ENCODE data around the gene NUDT14.

The NUDT14 gene

GRCh38 chr14:105196265-105196960 is 15.3 kb upstream of the NUDT14 start:
- no peak for DNase-seq

- DNase-seq: no peak
Measured at GRCh38 chr14:105195522-105196264, 14.6 kb upstream of the NUDT14 start.

DNA sequence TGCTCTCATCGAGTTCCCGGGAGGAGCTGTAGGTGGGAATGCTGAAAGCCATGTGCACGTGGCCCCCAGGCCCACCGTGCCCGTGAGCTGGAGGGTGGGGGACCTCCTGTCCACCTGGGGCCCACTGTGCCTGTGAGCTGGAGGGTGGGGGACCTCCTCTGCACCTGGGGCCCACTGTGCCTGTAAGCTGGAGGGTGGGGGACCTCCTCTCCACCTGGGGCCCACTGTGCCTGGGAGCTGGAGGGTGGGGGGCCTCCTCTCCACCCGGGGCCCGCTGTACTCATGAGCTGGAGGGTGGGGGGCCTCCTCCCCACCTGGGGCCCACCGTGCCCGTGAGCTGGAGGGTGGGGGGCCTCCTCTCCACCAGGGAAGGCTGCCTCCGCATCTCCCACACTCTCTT is 13.9 kb upstream of the NUDT14 start:
- DNase-seq: no peak

- DNase-seq: no peak
Measured at GRCh38 chr14:105193916-105194782, 13.0 kb upstream of the NUDT14 start.

DNA sequence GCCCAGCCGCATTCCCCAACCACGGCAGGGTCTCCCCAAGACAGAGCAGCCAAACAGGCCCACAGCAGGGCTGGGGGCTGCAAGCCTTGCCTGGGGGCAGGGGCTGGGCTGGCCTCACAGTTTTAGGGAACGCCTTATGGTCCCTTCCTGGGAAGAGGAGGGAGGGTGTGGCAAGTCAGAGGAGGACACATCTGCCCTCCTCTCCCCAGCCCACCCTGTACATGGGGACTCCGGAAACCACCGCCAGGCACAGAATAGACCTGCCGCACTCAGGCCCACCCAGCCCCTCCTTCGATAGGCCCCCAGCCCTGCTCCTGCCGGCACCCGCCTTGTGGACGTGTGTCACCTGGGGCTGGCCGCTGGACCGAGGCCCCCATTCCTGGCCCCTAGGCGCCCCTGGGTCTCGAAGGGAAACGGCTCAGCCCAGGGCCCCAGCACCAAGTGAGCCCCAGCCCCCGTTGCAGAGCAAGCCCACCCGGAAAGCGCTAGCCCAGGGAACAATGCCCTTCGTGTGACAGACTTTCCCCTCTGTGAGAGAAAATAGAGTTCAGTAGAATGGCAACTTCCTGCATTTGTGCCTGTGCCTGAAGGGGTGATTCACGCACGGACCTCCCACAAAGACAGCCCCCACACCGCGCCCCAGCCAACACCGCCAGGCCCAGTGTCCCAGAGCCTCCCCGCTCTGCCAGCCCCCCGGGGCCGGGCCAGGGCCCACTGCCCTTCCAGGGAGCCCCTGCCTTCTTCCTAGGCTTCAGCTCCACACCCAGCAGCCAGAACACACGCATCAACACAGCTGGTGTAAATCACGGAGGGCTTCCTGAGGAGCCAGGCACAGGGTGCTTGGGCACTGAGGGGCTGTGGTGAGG is 12.0 kb upstream of the NUDT14 start:
- DNase-seq: no peak

GRCh38 chr14:105187935-105188524 is 6.9 kb upstream of the NUDT14 start:
- DNase-seq: no peak

DNA sequence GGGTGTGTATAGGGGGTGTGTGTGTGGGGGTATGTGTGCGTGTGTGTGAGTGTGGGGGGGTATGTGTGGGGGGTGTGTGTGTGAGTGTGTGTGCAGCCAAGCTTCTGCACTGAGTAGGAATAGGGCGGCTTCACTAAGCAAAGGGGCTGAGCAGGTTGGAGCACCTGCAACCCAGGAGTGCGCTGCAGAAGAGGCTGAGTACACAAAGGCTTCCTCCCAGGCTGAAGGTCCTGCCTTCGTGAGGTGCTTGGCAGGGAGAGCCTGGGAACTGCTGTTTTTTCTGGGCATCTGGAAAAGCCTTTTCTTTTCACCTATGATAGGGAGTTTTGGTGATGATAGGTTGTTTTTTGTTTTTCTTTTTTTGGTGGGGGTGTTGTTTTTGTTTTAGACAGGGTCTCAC is 6.0 kb upstream of the NUDT14 start:
- DNase-seq: no peak

DNA sequence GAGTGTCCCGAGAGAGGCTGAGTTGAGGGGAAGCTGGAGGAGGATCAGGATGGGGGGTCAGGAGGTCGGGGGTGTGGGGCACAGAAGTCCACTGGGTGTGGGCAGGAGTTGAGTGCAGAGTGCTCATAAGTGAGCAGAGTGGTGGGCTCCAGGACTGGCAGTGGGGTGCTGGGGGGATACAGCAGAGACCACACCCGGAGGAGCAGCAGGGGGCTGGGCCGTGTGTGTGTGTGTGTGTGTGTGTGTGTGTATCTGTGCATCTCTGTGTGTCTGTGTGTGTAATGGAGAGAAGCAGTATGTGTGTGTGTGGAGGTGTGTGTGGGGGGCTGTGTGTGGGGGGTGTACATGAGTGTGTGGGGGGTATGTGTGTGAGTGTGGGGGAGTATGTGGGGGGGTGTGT is 4.9 kb upstream of the NUDT14 start:
- no peak for DNase-seq

DNA sequence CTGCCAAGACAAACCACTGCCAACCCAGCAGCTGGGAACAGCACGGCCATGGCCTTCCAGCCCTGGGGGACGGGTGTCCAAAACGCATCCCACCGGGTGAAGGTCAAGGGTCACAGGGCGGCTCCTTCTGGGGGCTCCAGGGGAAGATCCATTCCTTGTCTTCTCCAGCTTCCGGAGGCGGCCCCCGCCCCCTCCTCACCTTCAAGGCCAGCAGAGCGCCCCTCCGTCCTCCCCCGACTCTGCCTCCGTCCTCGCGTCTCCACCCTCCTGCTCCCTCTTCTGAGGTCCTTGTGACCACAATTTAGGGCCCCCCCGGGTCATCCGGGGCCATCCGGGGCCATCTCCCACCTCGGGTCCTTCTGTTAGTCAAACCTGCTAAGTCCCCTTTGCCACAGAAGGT is 3.9 kb upstream of the NUDT14 start:
- no peak for DNase-seq

DNA sequence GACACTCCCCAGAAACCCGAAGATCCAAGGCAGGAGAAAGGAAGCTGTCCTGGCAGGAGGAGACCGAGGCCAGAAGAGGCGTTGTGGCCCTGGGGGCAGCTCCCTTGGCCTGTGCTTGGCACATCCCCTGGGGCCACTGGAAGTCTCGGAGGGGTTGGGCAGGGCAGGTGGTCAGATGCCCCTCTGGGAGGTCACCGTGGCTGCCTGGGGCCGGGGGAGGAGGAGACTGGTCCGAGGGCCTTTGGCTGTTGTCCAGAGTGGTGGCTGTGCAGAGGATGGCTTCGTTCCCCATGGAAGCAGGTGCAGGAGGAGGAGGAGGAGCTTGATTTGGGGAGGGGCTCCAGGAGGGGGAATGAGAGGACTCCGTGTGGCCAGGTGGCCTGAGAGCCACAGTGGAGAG is 3.3 kb upstream of the NUDT14 start:
- no peak for DNase-seq

DNA sequence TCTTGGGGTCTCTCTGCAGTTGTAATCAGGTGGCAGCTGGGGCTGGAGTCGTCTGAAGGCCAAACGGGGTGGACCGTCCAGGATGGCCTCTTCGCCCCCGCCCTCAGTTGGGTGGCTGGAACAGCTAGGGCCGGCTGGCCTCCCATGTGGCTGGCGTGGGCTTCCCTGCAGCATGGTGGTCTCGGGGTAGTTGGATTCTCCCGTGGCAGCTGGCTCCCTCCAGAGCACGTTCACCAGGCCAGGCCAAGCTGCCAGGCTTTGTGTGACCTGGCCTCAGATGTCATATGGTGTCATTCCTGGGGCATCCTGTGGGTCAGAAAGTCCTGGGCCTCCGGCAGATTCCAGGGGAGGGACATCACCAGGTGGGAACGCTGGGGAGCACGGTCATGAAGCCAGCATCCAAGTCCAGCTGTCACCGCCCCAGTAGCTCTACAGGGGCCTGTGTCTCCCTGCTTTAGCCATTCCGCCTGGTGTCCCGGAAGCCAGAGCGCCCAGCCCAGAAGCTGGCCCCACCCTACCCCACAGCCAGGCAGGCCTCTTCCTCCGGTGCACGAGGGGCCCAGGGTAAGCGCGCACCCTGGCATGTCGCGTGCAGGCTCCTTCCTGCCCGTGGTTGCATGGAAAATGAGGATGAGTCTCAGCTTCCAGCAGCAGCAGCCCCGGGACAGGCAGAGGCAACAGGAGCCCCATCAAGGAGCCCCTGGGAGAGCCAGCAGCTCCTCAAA is 1.3 kb upstream of the NUDT14 start:
- DNase-seq: no peak

DNA sequence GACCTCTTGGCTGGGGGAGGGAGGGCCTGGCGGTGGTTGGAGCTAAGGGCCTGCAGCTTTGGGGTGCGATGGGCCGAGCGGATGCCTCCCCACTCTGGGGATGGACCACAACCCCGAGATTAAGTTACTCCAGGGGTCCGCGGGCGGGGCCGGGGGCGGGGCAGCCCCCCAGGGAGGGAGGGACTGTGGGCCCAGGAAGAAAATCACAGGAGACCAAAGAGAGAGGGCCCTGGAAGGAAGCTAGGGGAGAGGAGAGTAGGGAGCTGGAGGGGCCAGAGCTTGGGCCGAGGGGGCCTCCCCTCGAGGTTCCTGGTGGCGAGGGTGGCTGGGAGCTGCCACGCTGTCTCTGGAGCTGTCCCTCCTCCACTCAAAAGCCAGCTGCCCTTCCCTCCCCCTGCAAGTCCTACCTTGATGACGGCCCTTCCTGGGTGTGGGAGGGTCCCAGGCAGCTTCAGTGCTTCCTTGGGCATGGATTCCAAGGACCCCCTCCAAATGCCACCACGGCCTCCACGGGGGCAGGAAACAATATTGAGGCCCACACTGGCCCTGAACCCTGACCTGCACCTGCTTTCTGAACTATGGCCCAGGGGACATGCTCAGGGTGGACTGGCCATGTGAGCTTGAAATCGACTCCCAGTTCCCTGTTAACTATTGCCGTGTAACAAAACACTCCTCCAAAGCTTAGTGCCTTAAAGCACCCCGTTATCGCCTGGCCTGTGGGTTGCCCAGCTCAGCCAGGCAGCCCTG is 610 bp upstream of the NUDT14 start:
- DNase-seq: no peak

GRCh38 chr14:105179191-105179590 is 1.9 kb downstream of the NUDT14 start:
- no peak for DNase-seq

DNA sequence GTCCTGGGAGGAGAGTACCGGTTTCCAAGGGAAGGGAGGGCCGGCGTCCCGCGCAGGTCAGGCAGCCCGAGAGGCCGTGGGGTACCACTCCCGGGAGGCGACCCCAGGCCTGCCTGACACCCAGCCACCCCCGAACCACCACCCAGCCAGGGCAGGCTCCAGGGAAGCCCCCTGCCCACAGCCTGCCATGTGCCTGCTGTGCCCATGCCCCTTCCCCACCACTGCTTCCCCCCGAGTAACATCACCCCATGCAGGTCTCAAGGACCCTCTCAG is 2.3 kb downstream of the NUDT14 start:
- DNase-seq: no peak

DNA sequence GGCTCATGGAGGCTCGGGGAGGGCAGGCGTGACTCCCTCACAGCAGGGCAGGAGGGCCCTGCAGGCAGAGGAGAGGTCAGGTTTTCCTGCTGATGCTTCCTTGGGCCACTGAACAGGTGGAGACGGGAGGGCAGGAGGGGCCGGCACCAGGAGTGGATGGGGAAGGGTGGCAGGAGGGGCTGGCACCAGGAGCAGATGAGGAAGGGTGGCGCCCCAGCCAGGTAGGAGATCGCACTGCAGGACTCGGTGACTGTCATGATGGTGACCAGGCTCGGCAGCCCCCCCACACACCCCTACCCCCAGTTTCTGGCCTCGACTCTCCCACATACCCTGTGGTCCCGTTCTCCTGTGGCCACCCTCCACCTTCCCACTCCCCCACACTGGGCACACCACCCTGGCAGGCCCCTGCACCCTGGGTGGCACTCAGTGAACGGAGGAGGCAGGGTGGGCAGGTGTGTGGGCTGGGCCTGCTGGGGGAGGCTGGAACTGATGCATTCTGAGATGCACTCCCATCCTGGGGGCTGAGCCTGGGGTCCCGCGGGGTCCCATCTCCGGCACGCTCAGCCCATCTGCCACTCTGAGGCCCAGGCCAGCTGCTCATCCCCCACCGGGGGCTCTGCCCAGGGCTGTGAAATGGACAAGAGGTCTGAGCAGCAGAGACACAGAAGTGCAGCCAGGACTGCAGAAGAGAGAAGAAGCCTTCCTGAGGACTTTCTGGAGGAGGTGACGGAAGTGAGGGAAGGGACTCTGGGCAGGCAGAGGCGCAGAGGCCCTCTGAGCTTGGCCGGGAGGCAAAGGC is 2.8 kb downstream of the NUDT14 start:
- DNase-seq: no peak

DNA sequence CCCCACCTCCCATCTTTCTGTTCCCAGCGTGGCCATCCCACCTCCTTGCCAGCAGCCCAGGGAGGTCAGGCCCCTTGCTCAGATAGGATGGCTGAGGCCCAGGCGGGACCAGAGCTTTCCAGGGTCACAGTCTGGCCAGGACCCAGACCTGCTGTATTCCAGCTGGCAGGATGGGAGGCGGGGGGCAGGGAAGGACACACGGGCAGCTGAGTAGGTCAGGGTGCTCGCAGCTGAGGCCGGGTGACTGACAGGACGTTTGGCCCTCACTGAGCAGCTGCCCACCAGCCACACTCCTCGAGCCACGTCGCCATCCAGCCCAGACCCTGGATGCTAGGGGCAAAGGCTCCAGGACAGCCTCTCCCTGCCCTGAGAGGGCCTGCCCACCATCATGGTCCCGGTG is 4.0 kb downstream of the NUDT14 start:
- DNase-seq: no peak

- no peak for DNase-seq
Measured at GRCh38 chr14:105176513-105176912, 4.6 kb downstream of the NUDT14 start.

- no peak for DNase-seq
Measured at GRCh38 chr14:105173901-105174894, 6.9 kb downstream of the NUDT14 start.

DNA sequence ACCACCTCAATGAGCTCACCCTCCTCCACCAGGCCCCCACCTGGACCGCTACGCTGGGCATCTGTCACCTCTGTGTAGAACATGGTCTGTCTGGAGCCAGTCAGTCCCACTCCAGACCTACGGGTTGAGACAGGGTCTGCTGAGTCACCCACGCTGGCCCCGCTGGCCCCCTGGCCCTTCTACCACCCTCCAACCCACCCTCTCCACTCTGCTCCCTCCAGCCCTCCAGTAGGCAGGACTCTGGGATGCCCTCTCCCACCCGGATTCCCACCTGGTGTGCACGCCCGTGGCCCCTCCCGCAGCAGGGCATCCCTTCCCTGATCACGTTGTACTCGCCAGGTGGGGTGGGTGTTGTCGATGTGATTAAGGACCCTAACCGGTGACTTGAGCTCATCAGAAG is 8.0 kb downstream of the NUDT14 start:
- no peak for DNase-seq

All from cerebellar nuclear complex (tissue), 1 donor.